ENCODE results near the gene NPAS3.

The NPAS3 gene

GRCh38 chr14:33393231-33393894, 454.7 kb downstream of the NPAS3 start:
- no peak for DNase-seq

GRCh38 chr14:33393895-33394368, 455.3 kb downstream of the NPAS3 start:
- no peak for DNase-seq

- DNase-seq: no peak
Observed at GRCh38 chr14:33401311-33401710, 462.6 kb downstream of the NPAS3 start.

- no peak for DNase-seq
Observed at GRCh38 chr14:33402604-33403003, 463.9 kb downstream of the NPAS3 start.

GRCh38 chr14:33404054-33404453, 465.4 kb downstream of the NPAS3 start:
- DNase-seq: no peak

- no peak for DNase-seq
Observed at GRCh38 chr14:33404964-33405574, 466.4 kb downstream of the NPAS3 start.

- DNase-seq: no peak
Observed at GRCh38 chr14:33406766-33407165, 468.1 kb downstream of the NPAS3 start.

- no peak for DNase-seq
Observed at GRCh38 chr14:33408291-33408690, 469.6 kb downstream of the NPAS3 start.

- no peak for DNase-seq
Observed at GRCh38 chr14:33412450-33412849, 473.8 kb downstream of the NPAS3 start.

- no peak for DNase-seq
Observed at GRCh38 chr14:33413381-33413780, 474.7 kb downstream of the NPAS3 start.

- peak; percentile 35 for DNase-seq
Observed at GRCh38 chr14:33414041-33414440, 475.4 kb downstream of the NPAS3 start.

GRCh38 chr14:33420051-33420627, 481.5 kb downstream of the NPAS3 start:
- no peak for DNase-seq

GRCh38 chr14:33430414-33431035, 491.8 kb downstream of the NPAS3 start:
- no peak for DNase-seq

GRCh38 chr14:33432407-33433023, 493.8 kb downstream of the NPAS3 start:
- DNase-seq: peak; percentile 16

GRCh38 chr14:33433396-33433795, 494.7 kb downstream of the NPAS3 start:
- no peak for DNase-seq

- peak; percentile 70 for DNase-seq
Observed at GRCh38 chr14:33435911-33436689, 497.4 kb downstream of the NPAS3 start.

GRCh38 chr14:33441633-33442032, 503.0 kb downstream of the NPAS3 start:
- DNase-seq: no peak

- peak; percentile 60 for DNase-seq
Observed at GRCh38 chr14:33444136-33444535, 505.5 kb downstream of the NPAS3 start.

GRCh38 chr14:33449268-33449667, 510.6 kb downstream of the NPAS3 start:
- DNase-seq: no peak

GRCh38 chr14:33449703-33450395, 511.2 kb downstream of the NPAS3 start:
- no peak for DNase-seq

- DNase-seq: no peak
Observed at GRCh38 chr14:33450416-33450815, 511.7 kb downstream of the NPAS3 start.

- DNase-seq: no peak
Observed at GRCh38 chr14:33451211-33451610, 512.5 kb downstream of the NPAS3 start.
